Fibroblast of lung (primary cell): Measurements from ENCODE around the gene UTP25. TPM values are rescaled to one million over a fixed set of nuclear protein-coding genes. Genes with fewer than 3 reads are reported as not detected.
A peak's percentile ranks its signal among the peaks of the same experiment; 100 is the strongest.

Experiments used
- DNase-seq, 2 donors: peaks; one replicate each; pipeline versions ENCODE4 v3.0.0 to v3.0.0-alpha.2; 2010; ENCODE audit warnings: low read depth in 2 of 2
- H2AFZ ChIP-seq: 2 replicates; pipeline ENCODE4 v1.5.1; 2012; ENCODE audit warnings: low read length, control low read depth, inconsistent platforms
- H3K27ac ChIP-seq: 2 replicates; pipeline ENCODE4 v1.5.1; 2011; ENCODE audit warnings: low read length, control low read depth; ENCODE audit not compliant: insufficient read depth
- H3K27me3 ChIP-seq: 2 replicates; pipeline ENCODE4 v1.5.1; 2011; ENCODE audit warnings: mild to moderate bottlenecking, low read length; ENCODE audit not compliant: control insufficient read depth, insufficient read depth
- H3K36me3 ChIP-seq: 2 replicates; pipeline ENCODE4 v1.5.1; 2011; ENCODE audit warnings: low read length; ENCODE audit not compliant: control insufficient read depth, insufficient read depth
- H3K4me1 ChIP-seq: 2 replicates; pipeline ENCODE4 v1.5.1; 2011; ENCODE audit warnings: low read length; ENCODE audit not compliant: control insufficient read depth, insufficient read depth; ENCODE audit errors: extremely low read depth
- H3K4me2 ChIP-seq: 2 replicates; pipeline ENCODE4 v1.5.1; 2011; ENCODE audit warnings: low read length, control low read depth; ENCODE audit not compliant: insufficient read depth; ENCODE audit errors: extremely low read depth
- H3K4me3 ChIP-seq, 4 experiments: fragments of 200-600 bp in 1 of 4; sonication (generic) in 1 of 4; replicated peaks in 1 of 4; 2 replicates each; pipeline ENCODE4 v1.5.1; 2011 to 2016; ENCODE audit warnings: low read length in 4 of 4, low read depth in 3 of 4, mild to moderate bottlenecking in 3 of 4, control low read depth in 2 of 4, inconsistent platforms in 1 of 4, mixed read lengths in 1 of 4; ENCODE audit not compliant: insufficient read depth in 1 of 4; ENCODE audit errors: control extremely low read depth in 1 of 4
- H3K79me2 ChIP-seq: 2 replicates; pipeline ENCODE4 v1.5.1; 2012; ENCODE audit warnings: mild to moderate bottlenecking, low read length, inconsistent platforms; ENCODE audit not compliant: control insufficient read depth, insufficient read depth
- H3K9ac ChIP-seq: 2 replicates; pipeline ENCODE4 v1.5.1; 2011; ENCODE audit warnings: mild to moderate bottlenecking, low read length, control low read depth; ENCODE audit not compliant: insufficient read depth
- H3K9me3 ChIP-seq: 2 replicates; pipeline ENCODE4 v1.5.1; 2012; ENCODE audit warnings: low read depth, low read length; ENCODE audit not compliant: control insufficient read depth, insufficient read depth
- H4K20me1 ChIP-seq: 2 replicates; pipeline ENCODE4 v1.5.1; 2011; ENCODE audit warnings: low read length; ENCODE audit not compliant: control insufficient read depth, insufficient read depth; ENCODE audit errors: extremely low read depth
- CTCF ChIP-seq, 2 donors: IDR thresholded peaks in 1 of 2; conservative IDR thresholded peaks in 1 of 2; 1 replicate in 1 of 2; 2 replicates in 1 of 2; pipeline ENCODE4 v1.5.1; 2011 to 2012; ENCODE audit warnings: low read length in 2 of 2, control low read depth in 1 of 2, inconsistent platforms in 1 of 2, low read depth in 1 of 2, mild to moderate bottlenecking in 1 of 2
- EZH2 ChIP-seq: IDR thresholded peaks from 2 replicates; pipeline ENCODE4 v1.5.1; 2012; ENCODE audit warnings: low read length, control low read depth, mild to moderate bottlenecking; ENCODE audit errors: missing control alignments
- polyA plus RNA-seq, 2 donors: library from polyadenylated mRNA; depleted of rRNA in 1 of 2; stranded (reverse) in 1 of 2; unstranded in 1 of 2; fragments of >200 nt; gene quantifications; 2 replicates each; pipeline ENCODE4 v1.2.1, GENCODE V29; 2011 to 2012; ENCODE audit warnings: missing spikeins in 1 of 2
- total RNA-seq: library from RNA; depleted of rRNA; stranded (reverse); fragments of >200 nt; gene quantifications from 2 replicates; pipeline ENCODE4 v1.2.1, GENCODE V29; 2014

Gene UTP25
- total and polyA plus RNA-seq, 2 donors (not counting 1 experiment from before 2014, with no cell fraction given), result 10.4 to 12.3 TPM

GRCh38 chr1:209829716-209830115 lies 1.9 kb downstream of the UTP25 start:
- no peak overlapping the region for H2AFZ ChIP-seq
- no peak for DNase-seq
- TF ChIP-seq EZH2 (no peak), CTCF (conservative IDR thresholded peaks at IDR 0.05 in 1 of 2, IDR thresholded peaks at IDR 0.05 in 1 of 2; ENCODE audit: low read depth in 1 of 2, low read length in 2 of 2) (no peak)
- peaks cover 9% of the 10 kb centered on the region for H3K36me3 ChIP-seq
- H3K4me1 ChIP-seq, result peaks cover 10% of the 10 kb centered on the region
- peak overlapping the region in 2 of 4 experiments; percentile 90 to 96 for H3K4me3 ChIP-seq
- H3K79me2 ChIP-seq, result peaks cover 21% of the 10 kb centered on the region
- no peaks in the 10 kb centered on the region for H3K27me3 ChIP-seq
- no peak overlapping the region for H3K27ac ChIP-seq
- H3K9me3 ChIP-seq, result no peaks in the 10 kb centered on the region
- H3K4me2 ChIP-seq, result peak overlapping the region; percentile 19
- no peak overlapping the region for H3K9ac ChIP-seq
- no peaks in the 10 kb centered on the region for H4K20me1 ChIP-seq

- H3K4me1 ChIP-seq, result peaks cover 10% of the 10 kb centered on the region
- H3K9ac ChIP-seq, result no peak overlapping the region
- no peak for DNase-seq
- no peaks in the 10 kb centered on the region for H3K27me3 ChIP-seq
- H3K27ac ChIP-seq, result no peak overlapping the region
- H3K9me3 ChIP-seq, result no peaks in the 10 kb centered on the region
- no peak overlapping the region for H3K4me2 ChIP-seq
- peaks cover 9% of the 10 kb centered on the region for H3K36me3 ChIP-seq
- no peak for TF ChIP-seq EZH2
- TF ChIP-seq CTCF (conservative IDR thresholded peaks at IDR 0.05 in 1 of 2, IDR thresholded peaks at IDR 0.05 in 1 of 2; ENCODE audit: low read depth in 1 of 2, low read length in 2 of 2), result no peak
- peaks cover 21% of the 10 kb centered on the region for H3K79me2 ChIP-seq
- H2AFZ ChIP-seq, result no peak overlapping the region
- H4K20me1 ChIP-seq, result no peaks in the 10 kb centered on the region
- H3K4me3 ChIP-seq, result no peak overlapping the region
Measured at GRCh38 chr1:209830722-209831121, 3.0 kb downstream of the UTP25 start.

- Histone ChIP-seq H2AFZ (no peak overlapping the region), H3K9ac (no peak overlapping the region), H3K27me3 (no peaks in the 10 kb centered on the region), H3K9me3 (no peaks in the 10 kb centered on the region), H3K4me2 (peak overlapping the region; percentile 2), H3K4me3 (no peak overlapping the region), H3K79me2 (peaks cover 21% of the 10 kb centered on the region), H4K20me1 (no peaks in the 10 kb centered on the region), H3K36me3 (peaks cover 9% of the 10 kb centered on the region), H3K27ac (peak overlapping the region; percentile 6), H3K4me1 (peaks cover 13% of the 10 kb centered on the region)
- peak; percentile 33 to 63 for DNase-seq
- TF ChIP-seq CTCF (conservative IDR thresholded peaks at IDR 0.05 in 1 of 2, IDR thresholded peaks at IDR 0.05 in 1 of 2; ENCODE audit: low read depth in 1 of 2, low read length in 2 of 2) (no peak), EZH2 (no peak)
Measured at GRCh38 chr1:209831615-209832014, 3.8 kb downstream of the UTP25 start.
